Activated naive CD8-positive, alpha-beta T cell (primary cell): ENCODE data around the gene ART5.
"Not testable (repeated sequence)": the region's sequence is repeated elsewhere in the genome, so short reads cannot be mapped to it uniquely, and the experiment has no call there.

Source experiments
- H3K27ac Mint-ChIP-seq: one replicate; pipeline ENCODE4 v1.8.0; 2021; ENCODE audit warnings: mixed read lengths
- H3K27me3 Mint-ChIP-seq: one replicate; pipeline ENCODE4 v1.8.0; 2021; ENCODE audit warnings: mixed read lengths
- H3K36me3 Mint-ChIP-seq: one replicate; pipeline ENCODE4 v1.8.0; 2021; ENCODE audit warnings: mixed read lengths
- H3K4me1 Mint-ChIP-seq: one replicate; pipeline ENCODE4 v1.8.0; 2021; ENCODE audit warnings: low read depth, mixed read lengths
- H3K4me3 Mint-ChIP-seq: one replicate; pipeline ENCODE4 v1.8.0; 2021; ENCODE audit warnings: mild to moderate bottlenecking, mixed read lengths
- H3K9me3 Mint-ChIP-seq: one replicate; pipeline ENCODE4 v1.8.0; 2021; ENCODE audit warnings: low read depth, mixed read lengths

The ART5 gene

DNA sequence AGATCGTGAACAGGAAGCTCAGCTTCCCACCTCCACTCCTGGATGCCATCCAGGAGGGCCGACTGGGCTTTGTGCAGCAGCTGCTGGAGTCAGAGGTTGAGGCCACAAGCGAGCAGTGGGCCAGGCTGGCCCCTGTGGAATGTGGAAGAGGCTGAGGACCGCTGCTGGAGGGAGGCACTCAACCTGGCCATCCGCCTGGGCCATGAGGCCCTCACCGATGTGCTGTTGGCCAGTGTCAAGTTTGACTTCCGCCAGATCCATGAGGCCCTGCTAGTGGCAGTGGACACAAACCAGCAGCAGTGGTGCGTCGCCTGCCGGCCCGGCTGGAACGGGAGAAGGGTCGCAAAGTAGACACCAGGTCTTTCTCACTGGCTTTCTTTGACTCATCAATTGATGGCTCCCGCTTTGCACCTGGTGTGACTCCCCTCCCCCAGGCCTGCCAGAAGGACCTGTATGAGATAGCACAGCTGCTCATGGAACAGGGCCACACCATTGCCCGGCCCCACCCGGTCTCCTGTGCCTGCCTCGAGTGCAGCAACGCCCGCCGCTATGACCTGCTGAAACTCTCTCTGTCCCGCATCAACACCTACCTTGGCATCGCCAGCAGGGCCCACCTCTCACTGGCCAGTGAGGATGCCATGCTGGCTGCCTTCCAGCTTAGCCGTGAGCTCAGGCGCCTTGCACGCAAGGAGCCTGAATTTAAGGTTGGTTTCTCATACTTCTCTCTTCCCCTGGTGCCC, 24.9 kb downstream of the ART5 start:
- peaks cover 11% of the 10 kb centered on the region for H3K4me1 Mint-ChIP-seq
- H3K27me3 Mint-ChIP-seq, result no peaks in the 10 kb centered on the region
- no peaks in the 10 kb centered on the region for H3K9me3 Mint-ChIP-seq
- no peak overlapping the region for H3K4me3 Mint-ChIP-seq
- no peak overlapping the region for H3K27ac Mint-ChIP-seq
- no peaks in the 10 kb centered on the region for H3K36me3 Mint-ChIP-seq

GRCh38 chr11:3615998-3616397, 25.8 kb downstream of the ART5 start:
- Mint-ChIP-seq H3K27me3 (no peaks in the 10 kb centered on the region), H3K4me1 (peaks cover 11% of the 10 kb centered on the region)

DNA sequence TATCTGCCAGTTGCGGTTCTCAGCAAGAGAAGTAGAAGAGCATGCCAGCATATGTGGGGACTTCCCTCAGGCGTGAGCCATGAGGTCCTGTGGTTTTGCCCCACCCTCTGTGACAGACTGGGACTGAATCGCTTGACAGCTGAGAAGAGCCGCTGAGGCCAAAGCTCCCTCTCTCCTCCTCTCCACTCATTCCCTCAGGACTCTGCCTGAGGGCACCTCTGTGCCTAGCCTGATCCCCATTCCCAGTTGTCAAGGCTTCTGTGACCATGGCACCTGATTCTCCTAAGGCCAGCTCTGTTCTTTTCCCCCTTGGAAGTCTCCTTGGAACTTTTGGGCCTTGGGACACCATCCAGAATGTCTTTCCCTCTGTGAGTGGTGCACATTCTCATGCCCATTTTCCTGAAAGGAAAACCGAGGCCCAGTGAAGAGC, 27.0 kb downstream of the ART5 start:
- Mint-ChIP-seq H3K4me1 (peaks cover 11% of the 10 kb centered on the region), H3K4me3 (peak overlapping the region; percentile 56), H3K9me3 (no peaks in the 10 kb centered on the region), H3K27ac (no peak overlapping the region), H3K27me3 (no peaks in the 10 kb centered on the region), H3K36me3 (no peaks in the 10 kb centered on the region)

More at GRCh38 chr11:3615998-3616397, 25.8 kb downstream of the ART5 start:
- Mint-ChIP-seq H3K4me3 (no peak overlapping the region), H3K36me3 (no peaks in the 10 kb centered on the region), H3K9me3 (no peaks in the 10 kb centered on the region), H3K27ac (no peak overlapping the region)

- H3K36me3 Mint-ChIP-seq, result no peaks in the 10 kb centered on the region
- no peaks in the 10 kb centered on the region for H3K27me3 Mint-ChIP-seq
- H3K4me1 Mint-ChIP-seq, result peaks cover 11% of the 10 kb centered on the region
- peak overlapping the region; percentile 56 for H3K4me3 Mint-ChIP-seq
- H3K9me3 Mint-ChIP-seq, result no peaks in the 10 kb centered on the region
- no peak overlapping the region for H3K27ac Mint-ChIP-seq
These were observed 27.6 kb downstream of the ART5 start for GRCh38 chr11:3613998-3614741.

DNA sequence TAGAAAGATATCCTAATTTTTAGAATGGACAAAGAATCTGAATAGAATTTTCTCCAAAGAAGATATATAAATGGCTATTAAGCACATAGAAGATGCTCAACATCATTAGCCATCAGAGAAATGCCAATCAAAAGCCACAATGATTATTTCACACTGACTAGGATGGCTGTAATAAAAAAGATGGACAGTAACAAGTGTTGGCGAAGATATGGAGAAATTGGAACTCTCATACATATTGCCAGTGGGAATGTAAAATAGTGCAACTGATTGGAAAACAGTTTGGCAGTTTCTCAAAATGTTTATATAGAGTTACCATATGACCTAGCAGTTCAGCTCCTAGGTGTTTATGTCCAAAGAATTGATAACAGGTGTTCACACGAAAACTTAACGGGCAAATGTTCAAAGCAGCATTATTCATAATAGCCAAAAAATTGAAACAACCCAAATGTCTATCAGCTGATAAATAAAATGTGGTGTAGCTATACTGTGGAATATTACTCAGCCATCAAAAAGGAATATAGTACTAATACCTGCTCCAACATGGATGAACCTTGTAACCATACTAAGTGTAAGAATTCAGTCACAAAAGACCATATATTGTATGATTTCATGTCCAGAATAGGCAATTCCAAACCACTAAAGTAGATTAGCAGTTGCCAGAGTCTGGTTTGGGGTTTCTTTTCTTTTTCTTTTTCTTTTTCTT, 29.7 kb downstream of the ART5 start:
- Mint-ChIP-seq H3K27me3 (no peaks in the 10 kb centered on the region), H3K4me3 (no peak overlapping the region), H3K36me3 (no peaks in the 10 kb centered on the region), H3K4me1 (peaks cover 11% of the 10 kb centered on the region), H3K27ac (no peak overlapping the region), H3K9me3 (no peaks in the 10 kb centered on the region)

DNA sequence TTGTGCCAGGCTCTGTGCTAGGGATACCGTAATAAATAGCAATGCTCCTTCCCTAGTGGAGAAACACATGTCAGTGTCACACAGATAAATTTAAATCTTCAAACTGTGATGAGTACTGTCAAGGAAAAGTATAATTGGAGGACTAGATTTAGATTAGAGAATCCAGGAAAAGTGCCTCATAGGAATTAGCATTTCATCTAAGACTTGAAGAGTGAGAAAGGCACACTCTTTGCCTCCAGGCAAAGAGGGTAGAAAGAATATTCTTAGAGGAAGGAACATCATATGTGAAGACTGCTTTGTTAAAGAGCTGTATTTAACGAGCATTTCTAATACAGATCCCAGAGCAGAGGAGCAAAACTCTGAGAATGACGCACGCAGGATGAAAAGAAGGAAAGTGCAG, 30.9 kb downstream of the ART5 start:
- Mint-ChIP-seq H3K27me3 (no peaks in the 10 kb centered on the region), H3K36me3 (no peaks in the 10 kb centered on the region), H3K4me1 (peaks cover 11% of the 10 kb centered on the region), H3K27ac (no peak overlapping the region), H3K9me3 (no peaks in the 10 kb centered on the region), H3K4me3 (no peak overlapping the region)

- no peaks in the 10 kb centered on the region for H3K9me3 Mint-ChIP-seq
- H3K27me3 Mint-ChIP-seq, result no peaks in the 10 kb centered on the region
- no peak overlapping the region for H3K27ac Mint-ChIP-seq
- no peak overlapping the region for H3K4me3 Mint-ChIP-seq
- peaks cover 8% of the 10 kb centered on the region for H3K4me1 Mint-ChIP-seq
- no peaks in the 10 kb centered on the region for H3K36me3 Mint-ChIP-seq
These were observed 32.2 kb downstream of the ART5 start for GRCh38 chr11:3609416-3610265.

- Mint-ChIP-seq H3K27ac (no peak overlapping the region), H3K36me3 (no peaks in the 10 kb centered on the region), H3K9me3 (no peaks in the 10 kb centered on the region), H3K4me1 (no peaks in the 10 kb centered on the region), H3K4me3 (no peak overlapping the region), H3K27me3 (no peaks in the 10 kb centered on the region)
These were observed 36.0 kb downstream of the ART5 start for GRCh38 chr11:3605771-3606203.

GRCh38 chr11:3605283-3605662, 36.5 kb downstream of the ART5 start:
- Mint-ChIP-seq H3K9me3 (no peaks in the 10 kb centered on the region), H3K36me3 (no peaks in the 10 kb centered on the region), H3K27me3 (no peaks in the 10 kb centered on the region), H3K4me3 (no peak overlapping the region), H3K27ac (no peak overlapping the region), H3K4me1 (no peaks in the 10 kb centered on the region)

DNA sequence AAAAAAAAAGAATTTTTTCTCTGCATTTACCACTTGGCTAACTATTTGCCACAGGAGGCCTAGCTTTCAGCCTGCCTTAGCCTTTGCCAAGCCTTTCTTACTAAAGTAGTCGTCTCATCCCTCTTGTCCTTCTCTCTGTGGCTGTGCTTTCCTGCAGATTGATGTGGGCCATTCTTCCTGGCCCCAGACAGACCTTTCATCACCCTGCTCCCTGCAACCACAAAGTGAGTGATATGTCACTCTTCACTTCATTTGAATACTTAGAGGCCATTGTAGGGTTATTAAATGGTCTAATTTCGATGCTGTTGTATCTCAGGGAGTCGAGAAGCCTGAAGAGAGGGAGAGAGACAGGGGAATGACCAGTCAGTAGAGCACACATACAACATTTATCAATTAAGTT, 37.6 kb downstream of the ART5 start:
- Mint-ChIP-seq H3K27ac (no peak overlapping the region), H3K27me3 (no peaks in the 10 kb centered on the region), H3K4me3 (no peak overlapping the region), H3K4me1 (no peaks in the 10 kb centered on the region), H3K36me3 (no peaks in the 10 kb centered on the region), H3K9me3 (no peaks in the 10 kb centered on the region)

- not testable (repeated sequence) for H3K27ac Mint-ChIP-seq
These were observed 41.6 kb downstream of the ART5 start for GRCh38 chr11:3600201-3600600.

GRCh38 chr11:3597743-3598142, 44.0 kb downstream of the ART5 start:
- H3K27ac Mint-ChIP-seq, H3K36me3 Mint-ChIP-seq, H3K4me1 Mint-ChIP-seq, H3K4me3 Mint-ChIP-seq, H3K9me3 Mint-ChIP-seq, H3K27me3 Mint-ChIP-seq: not testable (repeated sequence)

More at GRCh38 chr11:3600201-3600600, 41.6 kb downstream of the ART5 start:
- not testable (repeated sequence) for H3K36me3 Mint-ChIP-seq, H3K27me3 Mint-ChIP-seq, H3K4me3 Mint-ChIP-seq, H3K4me1 Mint-ChIP-seq, H3K9me3 Mint-ChIP-seq

DNA sequence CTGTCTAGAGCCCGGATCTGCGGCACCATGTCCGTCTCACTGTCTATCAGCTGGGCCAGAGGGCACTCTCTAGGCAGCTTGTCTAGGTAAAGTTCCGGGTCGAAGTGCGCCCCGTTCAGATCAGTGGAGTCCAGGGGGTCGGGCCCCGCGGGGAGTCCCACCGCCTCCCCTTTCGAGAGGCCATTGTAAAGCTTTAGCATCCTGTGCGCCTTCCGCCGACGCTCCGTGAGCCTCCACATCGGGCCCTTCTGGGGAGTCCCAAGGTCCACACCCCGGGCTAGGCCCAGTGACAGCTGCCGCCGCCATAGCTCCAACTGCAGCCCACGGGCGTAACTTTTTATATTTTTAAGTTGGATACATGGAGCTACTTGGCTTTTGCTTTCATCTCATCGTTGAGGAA, 50.5 kb downstream of the ART5 start:
- H3K27me3 Mint-ChIP-seq, H3K27ac Mint-ChIP-seq, H3K4me1 Mint-ChIP-seq, H3K36me3 Mint-ChIP-seq, H3K9me3 Mint-ChIP-seq, H3K4me3 Mint-ChIP-seq: not testable (repeated sequence)

DNA sequence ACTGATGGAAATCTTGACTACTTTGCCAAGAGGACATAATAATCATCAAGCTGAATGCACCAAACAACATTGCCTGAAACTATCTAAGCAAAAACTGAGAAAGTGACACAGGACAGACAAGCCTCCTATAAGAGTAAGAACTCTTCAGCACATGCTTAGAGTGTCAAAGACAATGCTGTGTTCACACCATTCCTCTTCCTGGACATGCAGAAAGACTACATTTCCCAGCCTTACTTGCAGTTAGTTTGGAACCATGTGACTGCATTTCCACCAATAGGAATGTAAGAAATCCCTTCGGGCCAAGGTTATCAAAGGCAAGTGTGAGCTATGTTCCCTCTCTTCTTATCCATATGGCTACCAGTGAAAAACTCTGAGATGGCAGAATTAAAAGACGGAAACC, 51.6 kb downstream of the ART5 start:
- not testable (repeated sequence) for H3K4me1 Mint-ChIP-seq, H3K9me3 Mint-ChIP-seq, H3K36me3 Mint-ChIP-seq, H3K4me3 Mint-ChIP-seq, H3K27ac Mint-ChIP-seq, H3K27me3 Mint-ChIP-seq

GRCh38 chr11:3588776-3589175, 53.0 kb downstream of the ART5 start:
- H3K9me3 Mint-ChIP-seq, H3K27me3 Mint-ChIP-seq, H3K4me1 Mint-ChIP-seq, H3K36me3 Mint-ChIP-seq, H3K27ac Mint-ChIP-seq, H3K4me3 Mint-ChIP-seq: not testable (repeated sequence)
